Stimulated activated CD8-positive, alpha-beta memory T cell treated with anti-CD3 and anti-CD28 coated beads, Interleukin-4, amount 100 ng/mL, for 4 hours (primary cell): ENCODE results near the gene MAP6D1.
"Not testable (repeated sequence)": the region's sequence is repeated elsewhere in the genome, so short reads cannot be mapped to it uniquely, and the experiment has no call there.

Experiments used
- DNase-seq, 2 donors: peaks; one replicate each; pipeline ENCODE4 v3.0.0-alpha.2; 2020; ENCODE audit warnings: low read depth in 2 of 2, low spot score in 1 of 2

Gene MAP6D1

DNA sequence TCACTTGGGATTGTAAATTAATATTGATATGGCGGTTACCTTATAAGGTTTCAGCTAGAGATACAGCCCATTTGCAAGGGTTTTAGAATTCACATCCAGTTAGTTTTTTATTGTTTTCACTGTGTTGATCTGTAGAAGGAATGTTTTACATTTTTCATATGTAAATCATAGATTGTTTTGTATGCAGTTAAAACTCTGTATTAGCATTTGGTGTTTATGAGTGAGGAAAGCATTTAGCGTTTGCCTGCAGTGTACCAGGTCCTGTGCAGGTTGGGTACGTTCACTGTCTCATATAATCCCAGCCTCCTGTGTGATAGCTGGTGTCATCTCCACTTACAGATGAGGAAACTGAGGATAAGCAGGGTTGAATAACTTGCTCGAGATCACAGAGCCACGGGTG is 23.8 kb downstream of the MAP6D1 start:
- no peak for DNase-seq

DNA sequence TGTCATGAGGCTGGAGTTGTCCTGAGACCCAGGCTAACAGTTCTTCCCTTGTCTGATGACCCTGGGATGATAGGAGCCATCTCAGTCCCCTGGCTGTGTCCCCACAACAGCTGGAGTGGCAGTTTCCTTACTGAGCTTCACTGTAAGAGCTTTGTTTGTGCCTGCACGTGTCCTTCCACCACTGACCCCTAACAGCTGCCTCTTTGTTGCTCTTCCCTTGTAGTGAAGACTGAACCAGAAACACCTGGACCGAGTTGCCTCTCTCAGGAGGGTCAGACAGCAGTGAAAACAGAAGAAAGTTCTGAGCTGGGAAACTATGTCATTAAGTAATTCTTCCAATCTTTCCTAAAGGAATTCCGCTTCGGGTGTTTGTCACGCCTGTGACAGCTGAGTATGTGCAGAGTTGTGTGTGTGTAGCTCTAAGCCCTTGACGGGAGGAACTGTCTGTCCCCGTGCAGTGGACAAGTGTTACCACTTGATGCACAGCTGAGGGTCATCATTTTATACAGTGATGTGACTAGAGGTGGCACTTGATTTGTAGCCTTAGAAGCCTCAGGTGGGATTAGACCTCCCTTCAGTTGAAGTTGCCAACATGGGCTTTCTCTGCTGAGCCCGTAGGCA is 25.0 kb downstream of the MAP6D1 start:
- DNase-seq: no peak

DNA sequence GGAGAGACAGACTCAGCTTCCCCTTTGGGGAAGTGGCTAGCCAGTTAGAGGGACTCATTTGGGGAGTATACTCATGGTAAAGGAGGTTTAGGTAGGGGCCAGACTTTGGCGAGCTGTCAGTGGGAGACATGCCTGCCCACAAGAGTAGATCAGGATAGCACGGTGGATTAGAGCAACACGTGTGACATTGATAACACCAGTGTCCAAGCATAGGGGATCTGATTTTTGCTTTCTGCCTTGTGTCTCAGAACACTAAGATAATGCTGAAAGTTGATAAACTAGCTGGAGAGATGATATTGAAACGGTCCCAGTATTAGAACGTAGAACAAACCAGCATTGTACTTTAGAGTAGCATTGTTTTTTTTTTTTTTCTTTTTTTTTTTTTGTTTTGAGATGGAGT is 25.9 kb downstream of the MAP6D1 start:
- no peak for DNase-seq

DNA sequence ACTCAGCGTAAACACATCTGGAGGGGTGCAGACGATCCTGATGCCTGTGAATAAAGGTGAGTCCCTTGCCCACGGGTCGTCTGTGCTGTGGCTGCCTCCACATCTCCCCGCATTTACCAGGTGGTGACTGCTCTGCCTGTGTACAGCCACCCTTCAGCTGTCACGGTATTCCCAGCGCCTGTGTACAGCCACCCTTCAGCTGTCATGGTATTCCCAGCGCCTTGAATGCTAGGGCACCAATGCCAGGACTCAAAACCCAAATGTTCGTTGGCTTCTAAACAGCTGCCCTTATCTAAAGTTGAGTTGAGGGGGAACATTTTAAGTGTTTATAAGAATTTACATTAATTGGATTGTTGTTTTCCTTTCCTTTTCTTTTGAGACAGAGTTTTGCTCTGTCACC is 27.4 kb downstream of the MAP6D1 start:
- no peak for DNase-seq

DNA sequence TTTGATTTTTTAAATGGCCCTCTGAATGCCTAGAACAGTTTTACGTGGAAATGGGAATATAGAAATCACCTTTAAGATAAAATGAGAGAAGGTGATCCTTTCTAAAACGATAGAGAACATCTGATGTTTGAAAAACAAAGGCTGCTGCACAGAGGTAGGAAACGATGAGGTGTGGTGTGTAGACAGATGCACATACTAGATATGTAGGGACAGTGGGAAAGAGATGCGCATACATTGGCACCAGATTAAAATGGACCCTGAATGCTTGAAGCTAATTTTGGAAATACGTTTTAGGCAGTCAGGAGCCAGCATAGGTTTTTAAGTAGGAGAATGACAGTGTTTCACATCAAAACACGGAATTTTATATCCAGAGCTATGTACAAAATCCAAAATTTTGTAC is 29.0 kb downstream of the MAP6D1 start:
- DNase-seq: no peak

DNA sequence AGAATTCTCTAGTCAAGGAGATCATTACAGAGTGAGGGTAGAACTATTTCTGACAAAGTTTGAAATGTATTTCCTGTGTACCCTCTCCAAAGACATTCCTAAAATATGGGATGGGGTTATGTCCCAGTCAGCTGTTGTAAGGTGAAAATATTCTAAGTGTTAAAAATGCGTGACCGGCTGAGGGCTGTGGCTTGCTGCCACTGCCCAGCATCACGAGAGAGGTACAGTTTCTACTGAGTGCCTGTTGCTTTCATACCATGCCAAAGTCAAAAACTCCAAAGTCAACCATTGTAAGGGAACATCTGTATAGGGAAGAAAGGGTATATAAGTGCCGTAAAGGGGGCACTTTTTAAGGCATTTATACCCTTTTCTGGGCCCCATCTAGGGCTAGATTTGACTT is 30.9 kb downstream of the MAP6D1 start:
- DNase-seq: no peak

DNA sequence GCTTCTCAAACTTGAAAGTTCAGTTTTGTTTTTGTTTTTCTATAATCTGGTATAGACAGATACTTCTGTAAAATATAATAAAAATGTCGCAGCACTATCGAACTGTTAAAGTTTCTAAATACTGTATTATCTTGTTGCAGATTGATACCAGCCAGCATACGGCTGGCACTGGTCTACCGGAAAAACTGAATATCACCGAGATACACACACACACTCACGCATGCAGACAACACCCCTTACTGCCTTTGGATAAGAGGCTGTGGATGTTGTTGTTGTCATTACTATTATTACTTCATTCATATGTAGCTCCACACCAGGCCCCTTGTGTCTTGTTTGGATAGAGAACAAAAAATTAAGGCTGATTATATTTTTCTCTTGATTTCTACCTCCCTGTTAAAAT is 32.4 kb downstream of the MAP6D1 start:
- DNase-seq: no peak

DNA sequence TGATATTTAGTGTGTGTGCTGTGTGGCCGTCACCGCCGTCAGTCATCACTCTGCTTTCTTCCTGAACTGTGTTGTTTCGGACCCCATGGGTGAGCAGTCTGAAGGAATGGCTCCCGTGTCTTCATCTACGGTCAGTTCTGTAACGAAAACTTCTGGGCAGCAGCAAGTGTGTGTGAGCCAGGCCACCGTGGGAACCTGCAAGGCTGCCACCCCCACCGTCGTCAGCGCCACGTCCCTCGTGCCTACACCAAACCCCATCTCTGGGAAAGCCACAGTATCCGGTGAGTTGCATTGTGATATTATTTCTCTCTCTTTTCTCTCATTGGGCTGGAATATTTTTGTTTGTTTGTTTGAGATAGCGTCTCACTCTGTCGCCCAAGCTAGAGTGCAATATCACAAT is 34.7 kb downstream of the MAP6D1 start:
- no peak for DNase-seq

DNA sequence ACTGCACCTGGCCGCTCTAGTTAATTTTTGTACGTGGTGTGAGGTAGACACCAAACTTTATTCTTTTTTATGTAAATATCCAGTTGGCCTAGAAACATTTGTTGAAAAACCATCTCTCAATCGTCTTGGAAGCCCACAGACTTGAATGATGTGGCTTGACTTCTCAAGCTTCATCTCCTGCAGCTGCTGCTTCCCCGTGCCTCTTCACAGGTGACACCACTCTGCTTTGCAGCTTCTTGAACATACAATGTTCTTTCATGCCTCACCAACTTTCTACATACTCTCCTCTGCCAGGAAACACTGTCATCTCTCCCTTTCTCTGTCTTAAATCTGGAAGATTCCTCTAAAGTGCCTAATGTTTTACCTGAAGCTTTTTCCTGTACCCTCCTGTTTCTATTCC is 35.6 kb downstream of the MAP6D1 start:
- DNase-seq: no peak

DNA sequence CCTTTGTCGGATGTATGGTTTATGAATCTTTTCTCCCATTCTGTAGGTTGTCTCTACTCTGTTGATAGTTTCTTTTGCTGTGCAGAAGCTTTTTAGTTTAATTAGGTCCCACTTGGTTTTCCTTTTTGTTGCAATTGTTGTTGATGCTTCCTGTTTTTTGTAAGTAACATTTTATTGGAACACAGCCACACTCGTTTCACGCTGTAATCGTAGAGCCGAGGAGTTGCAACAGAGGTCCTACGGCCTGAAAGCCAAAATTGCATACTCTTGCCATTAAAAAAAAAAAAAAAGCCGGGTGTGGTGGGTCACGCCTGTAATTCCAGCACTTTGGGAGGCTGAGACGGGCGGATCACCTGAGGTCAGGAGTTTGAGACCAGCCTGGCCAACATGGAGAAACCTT is 40.9 kb downstream of the MAP6D1 start:
- DNase-seq: not testable (repeated sequence)

DNA sequence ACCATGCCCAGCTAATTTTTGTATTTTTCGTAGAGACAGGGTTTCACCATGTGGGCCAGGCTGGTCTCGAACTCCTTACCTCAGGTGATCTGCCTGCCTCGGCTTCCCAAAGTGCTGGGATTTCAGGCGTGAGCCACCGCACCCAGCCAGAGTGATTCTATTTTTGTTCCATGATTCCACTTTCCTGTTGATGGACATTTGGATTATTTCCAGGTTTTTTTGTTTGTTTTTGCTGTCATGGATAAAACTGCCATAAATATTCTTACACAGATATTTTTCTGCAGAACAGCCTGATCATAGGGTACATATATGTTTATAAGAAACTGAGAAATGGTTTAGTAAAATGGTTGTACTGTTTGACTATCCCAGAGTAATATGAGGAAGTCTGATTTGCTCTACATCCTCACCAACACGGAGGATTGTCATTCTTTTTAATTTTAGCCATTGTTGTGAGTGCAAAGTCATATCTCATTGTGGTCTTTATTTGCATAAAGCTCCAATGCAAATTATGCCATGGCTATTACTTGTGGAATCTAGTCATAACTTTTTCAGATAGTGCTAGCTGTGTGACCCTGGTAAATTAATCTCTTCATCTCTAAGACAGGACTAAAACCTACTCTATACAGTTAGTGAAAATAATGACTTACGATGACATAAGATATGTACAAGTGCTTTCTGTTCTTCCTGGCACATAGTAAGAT is 42.7 kb downstream of the MAP6D1 start:
- DNase-seq: no peak

DNA sequence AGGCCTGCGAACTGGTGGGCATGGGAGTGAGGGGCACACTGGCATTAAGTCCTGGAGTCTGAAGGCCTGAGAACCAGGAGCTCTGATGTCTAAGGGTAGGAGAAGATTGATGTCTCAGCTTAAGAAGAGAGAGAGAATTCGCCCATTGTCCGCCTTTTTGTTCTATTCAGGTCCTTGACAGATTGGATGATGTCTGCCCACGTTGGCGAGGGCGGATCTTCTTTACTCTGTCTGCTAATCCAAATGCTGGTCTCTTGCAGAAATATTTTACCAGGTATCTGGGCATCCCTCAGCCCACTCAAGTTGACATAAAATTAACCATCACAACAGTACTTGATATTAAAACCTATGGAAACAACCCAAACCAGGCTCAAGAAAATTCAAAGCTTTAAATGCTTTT is 44.1 kb downstream of the MAP6D1 start:
- no peak for DNase-seq

DNA sequence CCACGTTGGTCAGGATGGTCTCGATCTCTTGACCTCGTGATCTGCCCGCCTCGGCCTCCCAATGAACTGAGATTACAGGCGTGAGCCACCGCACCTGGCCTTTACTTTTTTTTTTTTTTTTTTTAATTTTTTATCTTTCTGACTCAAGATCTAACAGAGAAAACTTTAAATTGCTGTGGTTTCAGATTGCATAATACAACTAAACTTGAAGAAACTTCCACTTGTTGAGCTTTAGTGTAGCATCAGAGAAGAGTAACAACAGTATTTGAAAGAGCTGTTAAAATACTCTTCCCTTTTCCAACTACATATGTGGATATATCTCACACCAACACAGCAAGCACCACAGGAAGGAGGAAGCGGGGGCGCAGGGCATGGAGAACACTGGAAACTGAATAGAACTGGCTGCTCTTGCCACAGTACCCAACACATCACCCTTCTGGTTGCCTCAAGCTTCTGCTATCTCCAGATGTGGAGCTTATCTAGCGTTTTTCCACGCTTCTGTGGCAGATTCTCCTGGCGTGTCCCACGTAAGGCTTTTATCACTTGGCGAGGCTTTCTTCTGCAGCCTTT is 45.4 kb downstream of the MAP6D1 start:
- DNase-seq: no peak

DNA sequence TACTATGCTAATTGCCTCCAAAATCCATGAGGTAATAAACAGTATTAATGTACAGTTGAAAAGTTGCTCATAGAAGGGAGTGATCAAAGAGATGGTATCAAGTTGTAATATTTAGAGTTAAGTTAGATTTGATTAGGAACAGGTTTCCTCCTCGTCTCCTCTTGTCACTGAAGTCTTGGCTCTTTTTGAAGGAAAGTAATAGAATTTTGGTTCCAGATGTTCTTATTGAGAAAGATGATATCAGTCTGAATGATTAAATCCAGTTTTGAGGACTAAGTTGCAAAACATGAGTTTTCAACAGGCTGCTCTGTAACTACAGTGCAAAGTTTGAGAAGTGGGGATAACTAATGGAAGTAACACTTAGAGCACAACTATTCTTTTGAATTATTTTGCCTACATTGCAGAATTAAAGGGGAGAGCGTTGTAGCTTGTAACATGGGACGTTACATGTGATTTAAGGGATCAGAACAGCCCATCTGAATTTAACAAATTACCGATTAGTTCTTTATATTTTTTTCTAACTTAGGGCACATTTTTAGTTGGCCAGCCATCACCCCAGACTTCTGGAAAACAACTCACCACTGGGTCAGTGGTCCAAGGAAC is 48.3 kb downstream of the MAP6D1 start:
- DNase-seq: no peak

DNA sequence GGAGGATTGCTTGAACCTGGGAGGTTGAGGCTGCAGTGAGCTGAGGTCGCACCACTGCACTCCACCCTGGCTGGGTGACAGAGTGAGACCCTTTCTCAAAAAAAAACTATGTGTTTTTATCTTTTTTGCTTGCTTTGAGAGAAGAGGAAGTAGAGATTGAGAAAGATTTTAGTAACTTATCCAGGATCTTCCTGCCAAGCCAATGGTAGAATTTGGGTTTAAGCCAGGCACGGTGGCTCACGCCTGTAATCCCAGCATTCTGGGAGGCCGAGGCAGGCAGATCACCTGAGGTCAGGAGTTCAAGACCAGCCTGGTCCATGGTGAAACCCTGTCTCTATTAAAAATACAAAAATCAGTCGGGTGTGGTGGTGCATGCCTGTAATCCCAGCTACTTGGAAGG is 48.9 kb downstream of the MAP6D1 start:
- DNase-seq: not testable (repeated sequence)

DNA sequence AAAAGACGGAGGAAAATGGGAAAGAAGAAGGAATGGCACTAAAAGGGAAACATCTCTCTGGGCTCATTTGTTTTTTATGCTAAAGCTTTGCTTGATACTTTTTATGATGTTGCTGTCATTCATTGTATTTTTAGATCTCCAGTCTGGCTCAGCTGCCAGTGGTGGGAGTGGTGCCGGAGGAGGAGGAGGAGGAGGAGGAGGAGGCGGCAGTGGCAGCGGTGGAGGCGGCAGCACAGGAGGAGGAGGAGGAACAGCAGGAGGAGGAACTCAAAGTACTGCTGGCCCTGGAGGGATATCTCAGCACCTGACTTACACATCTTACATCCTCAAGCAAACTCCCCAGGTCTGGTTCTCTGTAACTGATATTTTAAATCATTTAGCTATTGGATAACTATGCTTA is 49.6 kb downstream of the MAP6D1 start:
- no peak for DNase-seq

DNA sequence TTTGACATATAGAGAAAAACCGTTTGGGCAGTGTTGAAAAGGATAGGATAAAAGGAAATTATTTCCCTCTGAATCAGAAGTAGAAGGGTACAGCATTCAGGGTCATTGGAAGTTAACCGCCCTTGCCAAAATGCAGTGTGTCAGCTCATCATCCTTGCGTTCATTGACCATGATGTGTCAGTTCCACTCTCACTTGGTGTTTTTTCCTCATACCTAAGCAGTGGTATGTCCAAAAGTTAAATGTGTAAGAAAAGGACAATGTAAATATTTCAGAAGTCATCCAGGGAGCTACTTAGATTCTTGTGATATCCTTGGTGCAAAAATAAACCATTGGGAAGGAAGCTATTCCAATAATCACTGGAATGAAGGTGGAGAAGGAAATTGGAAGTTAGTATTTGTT is 50.7 kb downstream of the MAP6D1 start:
- no peak for DNase-seq

DNA sequence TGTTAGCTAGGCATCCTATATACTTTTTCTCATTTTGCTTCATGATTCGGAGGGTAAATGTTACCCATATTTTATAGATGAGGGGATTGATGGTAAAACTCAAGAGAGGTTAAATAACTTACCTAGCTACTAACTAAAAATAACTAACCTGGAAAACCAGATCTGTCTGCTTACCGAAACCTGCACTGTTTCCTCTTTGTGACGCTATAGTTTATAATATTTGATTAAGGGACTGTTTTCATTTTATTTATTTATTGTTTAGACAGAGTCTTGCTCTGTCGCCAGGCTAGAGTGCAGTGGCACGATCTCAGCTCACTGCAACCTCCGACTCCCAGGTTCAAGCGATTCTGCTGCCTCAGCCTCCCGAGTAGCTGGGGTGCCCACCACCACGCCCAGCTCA is 55.9 kb downstream of the MAP6D1 start:
- no peak for DNase-seq

DNA sequence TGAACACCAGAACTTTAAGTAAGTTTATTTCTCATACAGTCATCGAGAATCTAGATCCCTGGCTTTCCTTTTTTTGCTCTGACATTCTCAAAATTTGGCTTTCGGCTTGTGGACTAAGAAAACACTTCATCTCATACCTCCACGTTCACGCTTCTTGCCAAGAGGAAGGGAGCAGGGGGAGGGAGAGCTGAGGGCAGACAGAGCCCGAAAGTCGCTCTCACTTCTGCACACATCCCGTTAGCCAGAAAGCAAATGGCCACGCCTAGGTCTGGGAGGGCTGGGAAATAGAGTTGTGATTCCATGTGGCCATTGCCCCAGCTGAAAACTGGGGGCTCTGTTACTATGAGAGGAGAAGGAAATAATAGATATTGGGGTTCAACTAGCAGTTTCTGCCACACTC is 57.3 kb downstream of the MAP6D1 start:
- no peak for DNase-seq

DNA sequence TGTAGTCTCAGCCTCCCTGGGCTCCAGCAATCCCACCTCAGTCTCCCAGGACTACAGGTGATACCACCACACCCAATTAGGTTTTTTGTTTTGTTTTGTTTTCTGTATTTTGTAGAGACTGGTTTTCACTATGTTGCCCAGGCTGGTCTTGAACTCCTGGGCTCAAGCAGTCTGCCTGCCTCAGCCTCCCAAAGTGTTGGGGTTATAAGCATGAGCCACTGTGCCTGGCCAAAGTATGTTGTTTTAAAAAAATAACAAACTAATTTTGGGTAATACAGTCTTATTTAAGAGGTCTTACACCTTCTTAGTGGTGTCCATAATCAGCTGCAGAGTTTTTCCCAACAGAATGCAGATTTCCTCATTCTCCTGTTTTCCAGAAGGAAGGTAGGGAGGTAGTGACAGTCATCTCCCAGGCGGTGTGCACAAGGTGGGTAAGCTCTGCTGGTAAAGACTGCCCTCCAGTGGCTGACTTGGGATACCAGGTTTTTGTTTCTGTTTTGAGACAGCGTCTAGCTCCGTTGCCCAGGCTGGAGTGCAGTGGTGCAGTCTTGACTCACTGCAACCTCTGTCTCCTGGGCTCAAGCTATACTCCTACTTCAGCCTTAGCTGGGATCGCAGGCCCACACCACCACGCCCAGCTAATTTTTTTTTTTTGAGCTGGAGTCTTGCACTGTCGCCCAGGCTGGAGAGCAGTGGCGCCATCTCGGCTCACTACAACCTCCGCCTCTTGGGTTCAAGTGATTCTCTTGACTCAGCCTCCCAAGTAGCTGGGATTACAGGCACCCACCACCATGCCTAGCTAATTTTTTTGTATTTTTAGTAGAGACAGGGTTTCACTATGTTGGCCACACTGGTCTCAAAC is 58.4 kb downstream of the MAP6D1 start:
- peak; percentile 36 to 38 for DNase-seq

DNA sequence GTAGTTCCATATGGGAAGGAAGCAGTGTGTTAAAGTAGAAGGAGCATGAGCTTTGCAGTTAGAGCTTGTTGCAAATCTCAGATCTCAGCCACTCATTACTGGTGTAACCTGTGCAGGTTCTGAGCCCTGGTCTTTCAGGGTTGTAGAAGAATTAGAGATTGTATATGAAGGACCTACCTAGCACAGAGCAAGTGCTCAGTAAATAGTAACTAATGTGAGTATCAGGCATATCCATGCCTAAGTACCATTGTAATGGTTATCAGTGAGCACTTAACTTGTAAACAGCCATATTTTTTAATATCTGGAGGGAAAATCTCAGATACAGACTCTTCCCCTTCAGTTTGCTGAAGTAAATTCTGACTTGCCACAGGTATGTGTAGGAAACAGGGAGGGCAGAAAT is 59.3 kb downstream of the MAP6D1 start:
- no peak for DNase-seq
